DOHH2 (cell line): ENCODE measurements around the gene FBN1.

Experiments used
- H3F3A ChIP-seq: fragments of 200-600 bp; sonication (generic), shearing (Covaris generic); 2 replicates; pipeline ENCODE4 v1.6.0; 2016; ENCODE audit warnings: antibody characterized with exemption, mild to moderate bottlenecking; ENCODE audit not compliant: control insufficient read depth, insufficient read depth
- H3K27ac ChIP-seq: fragments of 200-600 bp; sonication (generic); 2 replicates; pipeline ENCODE4 v1.5.1; 2014; ENCODE audit warnings: low read depth, mild to moderate bottlenecking, low read length, moderate library complexity
- H3K27me3 ChIP-seq: fragments of 200-600 bp; sonication (generic); 2 replicates; pipeline ENCODE4 v1.6.1; 2014; ENCODE audit warnings: mild to moderate bottlenecking, low read length, mixed read lengths; ENCODE audit not compliant: control insufficient read depth
- H3K36me3 ChIP-seq: fragments of 200-600 bp; sonication (generic); 2 replicates; pipeline ENCODE4 v1.6.1; 2014; ENCODE audit warnings: mild to moderate bottlenecking, low read length, moderate library complexity, mixed read lengths; ENCODE audit not compliant: control insufficient read depth
- H3K4me1 ChIP-seq: fragments of 200-600 bp; sonication (generic); 2 replicates; pipeline ENCODE4 v1.6.1; 2014; ENCODE audit warnings: mild to moderate bottlenecking, low read length, mixed read lengths; ENCODE audit not compliant: control insufficient read depth
- H3K4me2 ChIP-seq: fragments of 200-600 bp; sonication (generic); 2 replicates; pipeline ENCODE4 v1.6.0; 2014; ENCODE audit warnings: mild to moderate bottlenecking, low read length, moderate library complexity
- H3K4me3 ChIP-seq: fragments of 200-600 bp; sonication (generic); 2 replicates; pipeline ENCODE4 v1.5.1; 2014; ENCODE audit warnings: mild to moderate bottlenecking, low read length, mixed read lengths
- H3K79me2 ChIP-seq: fragments of 200-600 bp; sonication (generic); 2 replicates; pipeline ENCODE4 v1.6.1; 2014; ENCODE audit warnings: mild to moderate bottlenecking, low read length, mixed read lengths; ENCODE audit not compliant: control insufficient read depth
- H3K9me2 ChIP-seq: fragments of 200-600 bp; sonication (generic); replicated peaks from 2 replicates; pipeline ENCODE4 v1.6.1; 2014; ENCODE audit warnings: mild to moderate bottlenecking, low read length, mixed read lengths; ENCODE audit not compliant: control insufficient read depth
- H3K9me3 ChIP-seq: fragments of 200-600 bp; sonication (generic); 2 replicates; pipeline ENCODE4 v1.6.1; 2014; ENCODE audit warnings: antibody characterized with exemption, low read length, mixed read lengths; ENCODE audit not compliant: control insufficient read depth, insufficient read depth
- H4K20me1 ChIP-seq: fragments of 200-600 bp; sonication (generic); 2 replicates; pipeline ENCODE4 v1.6.0; 2014; ENCODE audit warnings: low read depth, mild to moderate bottlenecking, antibody characterized with exemption, low read length, moderate library complexity; ENCODE audit not compliant: control insufficient read depth, insufficient read depth
- CTCF ChIP-seq: fragments of 200-600 bp; sonication (generic); IDR thresholded peaks from one replicate; pipeline ENCODE4 v1.5.1; 2014; ENCODE audit warnings: antibody characterized with exemption, mild to moderate bottlenecking, low read depth, low read length; ENCODE audit not compliant: poor library complexity, severe bottlenecking
- EZH2phosphoT487 ChIP-seq: fragments of 200-600 bp; sonication (generic); IDR thresholded peaks from 2 replicates; pipeline ENCODE4 v1.6.1; 2017; ENCODE audit warnings: borderline replicate concordance, mild to moderate bottlenecking, antibody characterized with exemption, low read length, moderate library complexity, mixed read lengths

The FBN1 gene

GRCh38 chr15:48683991-48684765 lies 38.7 kb upstream of the FBN1 start:
- Histone ChIP-seq H3K4me1 (no peaks in the 10 kb centered on the region), H3K27ac (no peak overlapping the region), H4K20me1 (no peaks in the 10 kb centered on the region), H3K4me2 (no peak overlapping the region), H3K9me3 (no peaks in the 10 kb centered on the region), H3K36me3 (no peaks in the 10 kb centered on the region), H3F3A (no peaks in the 10 kb centered on the region), H3K79me2 (no peaks in the 10 kb centered on the region), H3K4me3 (no peak overlapping the region), H3K27me3 (no peaks in the 10 kb centered on the region), H3K9me2 (no peaks in the 10 kb centered on the region)
- no peak for TF ChIP-seq EZH2phosphoT487
- TF ChIP-seq CTCF, result no peak

- no peaks in the 10 kb centered on the region for H4K20me1 ChIP-seq
- H3K27me3 ChIP-seq, result no peaks in the 10 kb centered on the region
- no peaks in the 10 kb centered on the region for H3K9me3 ChIP-seq
- H3F3A ChIP-seq, result no peaks in the 10 kb centered on the region
- TF ChIP-seq CTCF (no peak), EZH2phosphoT487 (no peak)
- H3K79me2 ChIP-seq, result no peaks in the 10 kb centered on the region
- no peaks in the 10 kb centered on the region for H3K9me2 ChIP-seq
- H3K4me2 ChIP-seq, result no peak overlapping the region
- no peak overlapping the region for H3K27ac ChIP-seq
- H3K4me1 ChIP-seq, result no peaks in the 10 kb centered on the region
- H3K4me3 ChIP-seq, result no peak overlapping the region
- no peaks in the 10 kb centered on the region for H3K36me3 ChIP-seq
Observed at GRCh38 chr15:48682942-48683651, 37.6 kb upstream of the FBN1 start.

- TF ChIP-seq EZH2phosphoT487, result no peak
- TF ChIP-seq CTCF, result no peak
- Histone ChIP-seq H3K36me3 (no peaks in the 10 kb centered on the region), H3K9me3 (no peaks in the 10 kb centered on the region), H3K79me2 (no peaks in the 10 kb centered on the region), H4K20me1 (no peaks in the 10 kb centered on the region), H3F3A (no peaks in the 10 kb centered on the region), H3K4me3 (no peak overlapping the region), H3K4me1 (no peaks in the 10 kb centered on the region), H3K27me3 (no peaks in the 10 kb centered on the region), H3K9me2 (no peaks in the 10 kb centered on the region), H3K4me2 (no peak overlapping the region), H3K27ac (no peak overlapping the region)
Observed at GRCh38 chr15:48681353-48681752, 35.8 kb upstream of the FBN1 start.
